ENCODE measurements around the gene METTL15.

METTL15 gene

GRCh38 chr11:28114116-28114515, 5.9 kb downstream of the METTL15 start:
- no peaks in the 10 kb centered on the region for H3K9me3 ChIP-seq (replicated peaks; ENCODE audit: insufficient read depth, low read length)
- no peak for DNase-seq
- H3K27ac ChIP-seq (ENCODE audit: low read length): no peak overlapping the region
- H4K20me1 ChIP-seq (ENCODE audit: insufficient read depth, low read length): no peaks in the 10 kb centered on the region
- H3K79me2 ChIP-seq (ENCODE audit: low read length): peaks cover 44% of the 10 kb centered on the region
- no peaks in the 10 kb centered on the region for H3K9me2 ChIP-seq (replicated peaks; ENCODE audit: insufficient read depth, low read length)
- no peaks in the 10 kb centered on the region for H3K36me3 ChIP-seq (replicated peaks; ENCODE audit: insufficient read depth, low read length)
- H2AFZ ChIP-seq (ENCODE audit: low read length): no peak overlapping the region
- no peak overlapping the region for H3K4me2 ChIP-seq (ENCODE audit: low read depth, low read length)
- no peak overlapping the region for H3K4me3 ChIP-seq (ENCODE audit: low read length)
- H3K4me1 ChIP-seq (ENCODE audit: low read length): peaks cover 12% of the 10 kb centered on the region
- TF ChIP-seq EZH2phosphoT487 (IDR thresholded peaks at IDR 0.05; ENCODE audit: low read length): no peak
- TF ChIP-seq CTCF (IDR thresholded peaks at IDR 0.05; ENCODE audit: low read length): no peak
- no peak for TF ChIP-seq EZH2 (optimal IDR thresholded peaks at IDR 0.05; ENCODE audit: low read depth, low read length)
- H3F3A ChIP-seq (ENCODE audit: insufficient read depth, low read length): peaks cover 9% of the 10 kb centered on the region; the same call in 1 of the 2 replicates
- H3K27me3 ChIP-seq (replicated peaks; ENCODE audit: insufficient read depth, low read length): no peaks in the 10 kb centered on the region
- no peak overlapping the region for H3K9ac ChIP-seq (ENCODE audit: low read length)

- H3K9ac ChIP-seq (ENCODE audit: low read length): no peak overlapping the region
- H4K20me1 ChIP-seq (ENCODE audit: insufficient read depth, low read length): no peaks in the 10 kb centered on the region
- H3K9me3 ChIP-seq (replicated peaks; ENCODE audit: insufficient read depth, low read length): no peaks in the 10 kb centered on the region
- H3K27ac ChIP-seq (ENCODE audit: low read length): no peak overlapping the region
- no peak overlapping the region for H3K4me2 ChIP-seq (ENCODE audit: low read depth, low read length)
- H3K4me1 ChIP-seq (ENCODE audit: low read length): peaks cover 6% of the 10 kb centered on the region; the same call in 1 of the 2 replicates
- no peak for TF ChIP-seq CTCF (IDR thresholded peaks at IDR 0.05; ENCODE audit: low read length)
- no peak for TF ChIP-seq EZH2phosphoT487 (IDR thresholded peaks at IDR 0.05; ENCODE audit: low read length)
- no peak for TF ChIP-seq EZH2 (optimal IDR thresholded peaks at IDR 0.05; ENCODE audit: low read depth, low read length)
- no peak overlapping the region for H3K4me3 ChIP-seq (ENCODE audit: low read length)
- H3K9me2 ChIP-seq (replicated peaks; ENCODE audit: insufficient read depth, low read length): no peaks in the 10 kb centered on the region
- no peak for DNase-seq
- no peaks in the 10 kb centered on the region for H3K36me3 ChIP-seq (replicated peaks; ENCODE audit: insufficient read depth, low read length)
- H3K79me2 ChIP-seq (ENCODE audit: low read length): peaks cover 38% of the 10 kb centered on the region
- no peak overlapping the region for H2AFZ ChIP-seq (ENCODE audit: low read length)
- peaks cover 9% of the 10 kb centered on the region; the same call in 1 of the 2 replicates for H3F3A ChIP-seq (ENCODE audit: insufficient read depth, low read length)
- no peaks in the 10 kb centered on the region for H3K27me3 ChIP-seq (replicated peaks; ENCODE audit: insufficient read depth, low read length)
These were observed 6.5 kb downstream of the METTL15 start for GRCh38 chr11:28114731-28115130.

GRCh38 chr11:28117712-28118111, 9.5 kb downstream of the METTL15 start:
- no peaks in the 10 kb centered on the region for H3K36me3 ChIP-seq (replicated peaks; ENCODE audit: insufficient read depth, low read length)
- H3K9me3 ChIP-seq (replicated peaks; ENCODE audit: insufficient read depth, low read length): no peaks in the 10 kb centered on the region
- no peak for TF ChIP-seq EZH2 (optimal IDR thresholded peaks at IDR 0.05; ENCODE audit: low read depth, low read length)
- TF ChIP-seq CTCF (IDR thresholded peaks at IDR 0.05; ENCODE audit: low read length): no peak
- TF ChIP-seq EZH2phosphoT487 (IDR thresholded peaks at IDR 0.05; ENCODE audit: low read length): no peak
- DNase-seq: no peak
- no peak overlapping the region for H2AFZ ChIP-seq (ENCODE audit: low read length)
- no peak overlapping the region for H3K9ac ChIP-seq (ENCODE audit: low read length)
- H4K20me1 ChIP-seq (ENCODE audit: insufficient read depth, low read length): no peaks in the 10 kb centered on the region
- H3F3A ChIP-seq (ENCODE audit: insufficient read depth, low read length): 0 out of 2 replicates have a peak, but pooled peaks cover 3% of the 10 kb centered on the region
- no peak overlapping the region for H3K27ac ChIP-seq (ENCODE audit: low read length)
- H3K4me3 ChIP-seq (ENCODE audit: low read length): no peak overlapping the region
- H3K27me3 ChIP-seq (replicated peaks; ENCODE audit: insufficient read depth, low read length): no peaks in the 10 kb centered on the region
- peaks cover 20% of the 10 kb centered on the region for H3K79me2 ChIP-seq (ENCODE audit: low read length)
- H3K4me2 ChIP-seq (ENCODE audit: low read depth, low read length): no peak overlapping the region
- no peaks in the 10 kb centered on the region for H3K9me2 ChIP-seq (replicated peaks; ENCODE audit: insufficient read depth, low read length)
- no peaks in the 10 kb centered on the region for H3K4me1 ChIP-seq (ENCODE audit: low read length)

Data from MM.1S (cell line).